ENCODE data around the gene ZNF124.
"Not testable (repeated sequence)": the region's sequence is repeated elsewhere in the genome, so short reads cannot be mapped to it uniquely, and the experiment has no call there.

Gene ZNF124

DNA sequence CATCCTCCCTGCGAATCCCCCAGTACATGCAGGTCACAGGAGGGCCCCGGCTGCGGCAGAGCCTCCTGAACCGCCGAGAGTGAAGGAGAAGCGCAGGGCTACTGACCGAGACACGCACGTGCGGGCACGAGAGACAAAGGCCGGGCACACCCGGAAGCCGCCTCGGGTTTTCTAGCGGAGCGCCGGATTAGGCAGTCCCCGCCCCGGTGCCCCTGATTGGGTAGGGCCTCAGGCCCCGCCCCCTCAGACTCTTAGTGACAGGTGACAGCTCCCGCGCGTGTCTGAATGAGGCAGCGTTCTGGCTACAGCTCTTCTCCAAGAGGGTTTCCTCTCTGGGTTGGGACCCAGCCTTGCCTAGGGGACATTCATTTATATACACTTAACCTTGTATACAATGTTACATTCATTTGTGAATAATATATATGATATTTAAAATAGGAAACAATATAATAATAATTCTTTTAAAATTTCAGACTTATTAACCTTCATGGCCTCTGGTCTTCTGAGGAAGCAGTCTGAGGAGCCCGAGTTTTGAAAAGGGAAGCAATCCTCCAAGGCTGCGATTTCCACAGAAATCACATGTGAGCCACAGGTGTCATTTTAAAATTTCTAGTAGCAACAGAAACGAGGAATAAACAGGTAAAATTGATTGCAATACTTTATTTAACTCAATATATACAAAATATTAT, at the start of gene ZNF124:
Gene ZNF124, minus strand, starts transcription at position 146 of the 689 bp plus-strand sequence. Its CDS starts 143 bp downstream, at position 3.
- DNase-seq (ENCODE audit: low read depth), result not testable (repeated sequence)

DNA sequence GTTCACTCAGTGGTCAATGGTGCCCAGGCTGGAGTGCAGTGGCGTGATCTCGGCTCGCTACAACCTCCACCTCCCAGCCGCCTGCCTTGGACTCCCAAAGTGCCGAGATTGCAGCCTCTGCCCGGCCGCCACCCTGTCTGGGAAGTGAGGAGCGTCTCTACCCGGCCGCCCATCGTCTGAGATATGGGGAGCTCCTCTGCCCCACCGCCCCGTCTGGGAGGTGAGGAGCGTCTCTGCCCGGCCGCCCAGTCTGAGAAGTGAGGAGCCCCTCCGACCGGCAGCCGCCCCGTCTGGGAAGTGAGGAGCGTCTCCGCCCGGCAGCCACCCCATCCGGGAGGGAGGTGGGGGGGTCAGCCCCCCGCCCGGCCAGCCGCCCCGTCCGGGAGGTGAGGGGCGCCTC, 48.5 kb upstream of the ZNF124 start:
- not testable (repeated sequence) for DNase-seq (ENCODE audit: low read depth)

DNA sequence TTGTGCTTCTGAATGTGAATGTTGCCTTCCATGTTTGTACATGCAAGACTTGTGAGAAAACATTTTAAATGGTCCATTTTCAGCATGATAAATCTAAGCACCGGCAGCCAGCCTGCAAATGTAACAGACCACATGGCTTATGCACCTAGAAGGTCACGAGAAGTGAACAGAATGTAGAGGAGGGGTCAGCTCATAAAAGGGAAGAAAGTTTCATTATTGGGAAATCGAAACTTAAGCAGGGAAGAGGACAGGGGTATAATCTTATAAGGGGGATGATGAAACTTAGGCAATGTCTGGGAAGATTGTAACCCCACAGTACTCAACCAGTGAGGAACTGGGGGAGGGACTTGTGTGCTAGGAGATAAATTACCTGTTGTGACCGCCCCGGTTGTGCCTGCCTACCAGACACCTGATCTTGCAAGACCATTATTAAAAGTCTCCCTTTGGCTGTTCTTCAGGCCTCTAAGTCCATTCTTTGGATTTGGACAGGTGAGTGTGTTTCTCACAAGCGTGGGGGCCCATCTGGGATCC, 46.4 kb upstream of the ZNF124 start:
- no peak for DNase-seq (ENCODE audit: low read depth)

DNA sequence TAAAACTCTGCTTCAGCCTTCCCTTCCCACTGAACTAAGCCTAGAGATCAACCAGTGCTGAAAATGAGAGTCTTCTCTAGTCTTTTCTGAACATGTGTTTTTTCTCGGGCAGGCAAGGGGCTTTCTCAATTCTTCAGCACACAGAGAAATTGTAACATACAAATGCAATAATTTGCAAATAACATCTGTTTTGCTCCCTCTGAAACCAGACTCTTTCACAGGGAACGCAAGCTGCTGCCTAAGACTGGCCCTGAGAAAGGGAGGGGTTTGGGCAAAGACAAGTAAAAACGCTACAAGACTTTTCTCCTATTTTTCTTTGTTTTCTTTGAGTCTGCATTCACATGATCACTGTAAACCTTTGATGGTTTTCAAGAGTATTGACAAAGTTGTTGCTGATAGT, 44.4 kb upstream of the ZNF124 start:
- DNase-seq (ENCODE audit: low read depth), result no peak

- DNase-seq (ENCODE audit: low read depth), result peak; percentile 58
Measured at GRCh38 chr1:247212627-247213617, 41.1 kb upstream of the ZNF124 start.

- DNase-seq (ENCODE audit: low read depth), result no peak
Measured at GRCh38 chr1:247212012-247212411, 40.2 kb upstream of the ZNF124 start.

GRCh38 chr1:247211339-247211738, 39.5 kb upstream of the ZNF124 start:
- no peak for DNase-seq (ENCODE audit: low read depth)

GRCh38 chr1:247210376-247211117, 38.7 kb upstream of the ZNF124 start:
- peak; percentile 79 for DNase-seq (ENCODE audit: low read depth)

DNA sequence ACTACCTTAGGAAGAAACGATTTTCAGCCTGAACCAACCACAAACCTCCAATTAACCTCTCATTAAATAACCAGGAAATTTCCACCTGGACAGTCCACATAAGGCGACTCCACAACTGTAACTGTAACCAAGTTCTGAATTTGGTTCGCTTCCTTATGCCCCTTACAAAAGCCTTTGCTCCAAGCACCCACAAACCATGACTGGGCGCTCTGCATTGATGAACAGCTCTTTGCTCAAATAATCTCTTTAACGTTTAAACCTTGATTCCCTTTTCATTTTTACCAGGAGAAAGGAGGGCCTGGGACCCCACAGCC, 38.2 kb upstream of the ZNF124 start:
- DNase-seq (ENCODE audit: low read depth), result no peak

DNA sequence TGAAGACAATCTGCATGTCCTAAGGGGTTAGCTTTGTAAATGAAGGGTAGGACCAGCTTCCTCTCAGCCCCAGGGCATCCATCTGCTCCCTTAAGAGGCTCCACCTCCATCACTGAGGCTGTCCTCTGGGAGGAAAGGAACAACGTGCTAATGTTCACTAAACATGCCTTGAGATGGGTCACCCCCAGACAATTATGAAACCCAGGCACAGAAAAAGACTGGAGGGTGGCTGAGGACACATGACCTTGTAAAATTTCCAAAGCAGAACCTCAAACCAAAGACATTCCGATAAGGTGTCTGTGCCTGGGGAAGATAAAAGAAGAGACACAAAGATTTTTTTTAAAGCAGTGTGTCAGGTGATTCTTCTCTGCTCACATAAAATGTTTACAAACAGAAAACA, 37.6 kb upstream of the ZNF124 start:
- peak; percentile 14 for DNase-seq (ENCODE audit: low read depth)

GRCh38 chr1:247204177-247204647, 32.4 kb upstream of the ZNF124 start:
- DNase-seq (ENCODE audit: low read depth), result no peak

DNA sequence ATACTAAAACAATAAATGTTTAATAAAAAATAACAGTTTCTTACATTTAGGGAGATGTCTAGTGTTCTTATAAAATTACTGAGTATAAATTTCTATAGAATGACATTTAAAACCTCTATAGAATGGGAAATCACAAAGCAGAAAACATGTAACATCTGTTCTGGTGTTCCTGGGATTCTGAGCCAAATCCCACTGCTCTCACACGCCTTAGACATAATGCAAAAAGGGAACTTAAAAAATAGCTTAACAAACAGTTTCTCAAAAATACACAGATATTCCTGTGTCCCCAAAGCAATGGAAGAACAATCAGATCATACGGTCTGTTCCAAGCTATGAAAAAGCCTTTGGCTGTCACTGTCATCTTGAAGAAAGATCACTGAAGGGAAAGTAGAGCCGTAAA, 27.0 kb upstream of the ZNF124 start:
- no peak for DNase-seq (ENCODE audit: low read depth)

GRCh38 chr1:247193958-247194357, 22.1 kb upstream of the ZNF124 start:
- DNase-seq (ENCODE audit: low read depth), result no peak

DNA sequence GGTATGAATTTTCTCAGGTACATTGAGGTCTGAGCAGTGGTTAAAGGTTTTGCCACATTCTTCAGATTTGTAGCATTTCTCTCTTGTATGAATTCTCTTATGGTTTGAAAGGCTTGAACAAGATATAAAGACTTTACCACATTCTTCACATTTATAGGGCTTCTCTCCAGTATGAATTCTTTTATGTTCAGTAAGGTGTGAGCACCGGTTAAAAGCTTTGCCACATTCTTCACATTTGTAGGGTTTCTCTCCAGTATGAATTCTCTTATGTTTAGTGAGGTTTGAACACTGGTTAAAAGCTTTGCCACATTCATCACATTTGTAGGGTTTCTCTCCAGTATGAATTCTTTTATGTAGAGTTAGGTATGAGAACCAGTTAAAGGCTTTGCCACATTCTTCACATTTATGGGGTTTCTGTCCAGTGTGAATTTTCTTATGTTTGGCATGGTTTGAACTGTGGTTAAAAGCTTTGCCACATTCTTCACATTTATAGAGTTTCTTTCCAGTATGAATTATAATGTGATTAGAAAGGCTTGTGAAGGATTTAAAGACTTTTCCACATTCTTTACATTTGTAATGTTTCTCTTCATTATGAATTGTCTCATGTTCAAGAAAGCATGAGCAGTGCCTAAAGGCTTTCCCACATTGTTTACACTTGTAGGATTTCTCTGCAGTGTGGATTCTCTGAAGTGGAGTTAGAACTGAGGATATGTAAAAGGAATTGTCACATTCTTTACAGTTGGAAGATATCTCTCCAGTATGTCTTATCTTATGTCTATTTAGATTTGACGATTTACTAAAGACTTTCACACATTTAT, 18.4 kb upstream of the ZNF124 start:
- DNase-seq (ENCODE audit: low read depth), result no peak

DNA sequence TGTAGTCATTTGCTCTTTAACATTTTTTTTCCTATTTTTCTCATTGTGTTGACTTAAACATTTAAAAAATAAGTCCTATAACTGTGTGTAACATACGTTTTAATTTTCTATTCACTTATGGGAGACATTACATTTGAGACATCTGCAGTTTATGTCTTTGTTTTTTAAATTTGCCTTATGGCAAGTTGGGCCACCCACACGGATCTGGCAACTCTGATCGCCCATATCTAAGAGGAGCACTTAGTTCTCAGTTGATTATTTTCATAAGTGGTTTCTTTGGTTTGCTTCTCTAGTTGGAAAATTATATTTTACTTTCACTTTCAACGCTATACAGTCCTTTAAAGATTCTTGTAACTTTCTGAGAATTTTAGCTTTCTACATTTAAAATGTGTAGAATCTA, 13.8 kb upstream of the ZNF124 start:
- DNase-seq (ENCODE audit: low read depth), result no peak

DNA sequence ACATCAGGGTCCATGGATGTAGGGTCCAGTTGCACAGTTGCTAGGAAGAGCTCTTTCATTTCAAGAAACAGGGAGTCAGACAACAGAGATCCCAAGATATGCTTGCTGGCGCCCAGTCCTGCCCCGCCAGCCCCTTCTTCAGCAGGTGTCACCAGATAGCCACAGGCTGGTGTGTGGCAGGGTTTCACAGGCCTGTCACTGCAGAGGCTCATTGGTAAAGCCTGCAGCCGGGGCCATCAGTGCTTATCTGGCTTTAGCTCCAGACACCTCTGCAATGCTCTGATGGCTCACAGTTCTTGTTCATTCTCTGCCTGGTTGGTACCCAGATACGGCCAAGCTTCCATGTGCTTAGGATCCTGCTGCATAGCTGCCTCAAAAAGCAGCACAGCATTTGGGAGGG, 12.4 kb upstream of the ZNF124 start:
- no peak for DNase-seq (ENCODE audit: low read depth)

GRCh38 chr1:247182994-247183393, 11.2 kb upstream of the ZNF124 start:
- no peak for DNase-seq (ENCODE audit: low read depth)

- DNase-seq (ENCODE audit: low read depth), result no peak
Measured at GRCh38 chr1:247180581-247180980, 8.8 kb upstream of the ZNF124 start.

- no peak for DNase-seq (ENCODE audit: low read depth)
Measured at GRCh38 chr1:247177755-247178154, 5.9 kb upstream of the ZNF124 start.

- peak; percentile 34 for DNase-seq (ENCODE audit: low read depth)
Measured at GRCh38 chr1:247175458-247175857, 3.6 kb upstream of the ZNF124 start.

DNA sequence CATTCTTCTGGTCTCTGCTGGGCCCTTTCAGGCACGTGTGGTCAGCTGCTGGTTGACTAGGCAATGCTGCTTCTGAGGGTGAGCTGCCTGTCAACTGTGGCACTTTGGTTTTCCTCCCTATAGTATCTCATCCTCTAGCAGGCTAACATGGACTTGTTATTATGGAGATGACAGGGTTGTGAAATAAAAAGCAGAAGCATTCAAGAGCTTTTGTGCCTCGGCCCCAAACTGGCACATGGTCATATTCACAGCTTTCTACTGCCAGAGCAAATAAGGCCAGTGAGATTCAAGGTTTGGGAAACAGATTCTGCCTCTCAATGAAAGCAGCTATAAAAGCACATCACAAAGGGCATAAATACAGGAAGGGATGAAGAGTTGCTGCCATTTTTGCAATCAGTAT, 1.6 kb upstream of the ZNF124 start:
- DNase-seq (ENCODE audit: low read depth), result no peak
